HG02884 (cell line): ENCODE results near the gene RWDD3.

Source experiments
- ATAC-seq: cut with Tn5 transposase; IDR thresholded peaks from one replicate; pipeline ENCODE4 v1.9.1; 2021; ENCODE audit warnings: mild to moderate bottlenecking, moderate library complexity; ENCODE audit not compliant: unreplicated experiment

Gene RWDD3

DNA sequence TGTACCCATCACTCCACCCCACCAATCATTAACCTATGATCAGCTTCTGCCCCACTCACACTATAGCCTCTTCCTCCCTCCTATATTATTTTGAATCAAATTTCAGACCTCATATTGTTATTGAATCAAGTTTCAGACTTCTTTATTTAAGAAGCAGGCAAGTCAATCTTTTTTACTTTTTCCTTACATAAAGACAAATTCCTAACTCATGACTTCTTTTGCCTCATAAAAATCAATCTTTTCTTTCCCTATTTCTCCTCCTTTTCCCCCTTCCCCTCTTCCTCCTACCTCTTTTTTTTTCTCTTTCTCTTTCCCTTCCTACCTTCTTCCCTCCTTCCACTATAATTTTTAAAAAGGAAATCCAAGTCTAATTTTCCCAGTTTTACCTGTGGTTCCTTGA is 4.3 kb upstream of the RWDD3 start:
- ATAC-seq = no peak

DNA sequence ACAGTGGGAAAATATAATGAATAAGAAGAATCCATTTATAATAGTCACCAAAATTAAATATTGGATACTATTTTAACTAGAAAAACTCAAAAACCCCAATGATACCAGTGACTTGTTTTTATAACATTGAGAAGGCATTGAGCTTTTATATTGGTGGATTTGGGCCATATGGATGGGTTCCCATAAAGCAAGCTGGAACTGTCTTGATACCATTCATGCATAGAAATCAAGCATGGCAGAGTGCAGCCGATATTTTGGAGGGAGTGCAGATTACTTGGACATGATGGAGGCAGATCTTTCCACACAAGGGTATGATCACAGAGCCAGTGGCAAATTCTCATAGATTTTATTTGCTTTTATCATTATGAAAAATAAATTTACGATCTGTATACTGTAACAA is 3.8 kb upstream of the RWDD3 start:
- no peak for ATAC-seq

DNA sequence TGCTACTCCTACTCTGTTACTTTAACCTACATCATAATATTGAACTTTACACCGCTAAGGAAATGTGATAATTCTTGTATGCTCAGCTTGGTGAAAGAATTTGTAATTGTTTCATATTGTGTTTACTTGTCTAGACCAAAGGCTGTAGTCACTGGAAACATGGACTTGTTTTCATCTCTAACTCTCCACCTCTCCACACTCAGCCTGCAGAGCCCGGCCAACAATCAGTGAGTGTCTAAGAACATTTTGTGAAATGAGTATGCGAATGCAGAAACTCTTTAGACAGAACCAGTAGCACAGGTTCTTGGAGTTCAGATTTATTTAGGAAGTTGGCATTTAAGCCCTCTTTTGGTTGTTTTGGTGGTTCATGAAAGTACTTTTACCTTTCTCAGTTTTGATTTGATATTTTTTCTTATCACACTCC is 3.2 kb upstream of the RWDD3 start:
- ATAC-seq = no peak

- ATAC-seq = no peak
Observed at GRCh38 chr1:95232646-95233318, 1.2 kb upstream of the RWDD3 start.

GRCh38 chr1:95233319-95233736 is 682 bp upstream of the RWDD3 start:
- ATAC-seq = no peak

DNA sequence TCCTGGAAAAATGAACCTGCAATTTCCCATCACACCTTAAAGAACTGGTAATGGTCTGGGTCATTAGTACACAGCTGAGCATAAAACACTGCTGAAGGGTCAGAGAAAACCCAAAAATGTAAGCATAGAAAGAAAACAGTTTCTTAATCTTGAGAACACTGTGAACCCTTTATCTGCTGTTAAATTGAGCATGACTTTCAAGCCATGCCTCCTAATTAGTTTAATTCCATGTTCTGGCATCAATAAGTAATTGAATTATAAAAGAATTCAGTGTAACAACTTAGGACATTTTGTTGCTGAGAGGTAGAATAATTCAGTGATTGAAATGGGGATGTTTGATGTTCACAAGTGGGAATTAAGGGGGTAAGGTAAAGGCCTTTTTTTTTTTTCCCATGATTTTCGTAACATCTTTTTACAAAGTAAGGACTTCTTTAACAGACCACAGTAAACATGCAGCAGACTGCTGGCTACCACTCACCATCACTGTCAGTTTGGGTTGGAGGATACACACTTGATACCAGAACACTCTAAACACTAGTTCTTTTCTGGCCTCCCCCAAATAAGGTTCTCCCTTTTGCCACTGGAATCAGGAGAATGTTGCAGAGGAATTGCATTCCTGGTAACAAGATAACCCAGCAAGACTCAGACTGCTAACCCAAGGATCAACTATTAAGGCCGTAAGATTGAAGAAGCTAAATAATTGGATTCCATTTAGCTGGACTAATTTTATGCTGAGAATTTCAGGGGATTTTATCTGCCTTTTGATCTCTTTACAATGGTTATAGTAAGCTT is 3.0 kb downstream of the RWDD3 start:
- no peak for ATAC-seq

GRCh38 chr1:95237981-95238703 is 4.1 kb downstream of the RWDD3 start:
- ATAC-seq = no peak

DNA sequence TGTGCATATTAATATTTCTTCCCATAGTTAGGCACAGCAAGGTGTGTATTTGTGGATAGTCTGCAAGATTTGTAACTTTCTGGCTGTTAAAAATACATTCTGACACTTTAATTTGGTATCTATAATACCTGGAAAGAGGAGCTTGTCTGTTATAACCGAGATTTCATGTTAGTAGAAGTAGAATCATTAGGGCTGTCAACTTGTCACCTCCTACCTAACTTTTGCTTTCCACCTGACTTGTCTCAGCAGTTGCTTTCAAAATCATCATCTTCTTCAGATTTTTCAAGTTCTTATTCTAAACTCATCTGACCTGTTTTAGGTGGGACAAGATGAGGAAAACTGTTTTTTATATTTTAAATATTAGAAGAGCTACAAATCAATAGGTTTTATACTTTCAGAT is 11.0 kb downstream of the RWDD3 start:
- no peak for ATAC-seq

GRCh38 chr1:95246511-95246910 is 12.5 kb downstream of the RWDD3 start:
- no peak for ATAC-seq

DNA sequence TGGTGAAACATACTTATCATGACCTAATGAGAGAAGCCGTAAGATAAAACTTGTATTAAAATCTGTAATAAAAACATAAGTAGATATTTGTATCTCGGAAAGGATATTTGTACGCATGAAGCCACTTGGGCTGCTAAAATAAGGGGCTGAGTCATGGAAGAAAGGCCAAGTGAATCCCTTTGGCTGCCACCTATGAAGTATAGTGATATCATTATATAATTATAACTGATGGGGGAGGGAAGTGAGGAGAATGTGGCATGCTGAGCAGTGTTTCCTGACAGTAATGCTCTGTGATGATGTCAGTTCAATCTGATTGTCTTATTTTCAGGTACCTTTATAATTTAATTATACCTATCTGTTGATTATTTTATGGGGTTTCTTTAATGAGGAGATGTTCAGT is 13.6 kb downstream of the RWDD3 start:
- ATAC-seq = no peak

GRCh38 chr1:95249916-95250315 is 15.9 kb downstream of the RWDD3 start:
- no peak for ATAC-seq

- no peak for ATAC-seq
Observed at GRCh38 chr1:95252422-95252821, 18.4 kb downstream of the RWDD3 start.

GRCh38 chr1:95254959-95255358 is 20.9 kb downstream of the RWDD3 start:
- no peak for ATAC-seq

- ATAC-seq = no peak
Observed at GRCh38 chr1:95255826-95256225, 21.8 kb downstream of the RWDD3 start.

- no peak for ATAC-seq
Observed at GRCh38 chr1:95257758-95258157, 23.7 kb downstream of the RWDD3 start.

DNA sequence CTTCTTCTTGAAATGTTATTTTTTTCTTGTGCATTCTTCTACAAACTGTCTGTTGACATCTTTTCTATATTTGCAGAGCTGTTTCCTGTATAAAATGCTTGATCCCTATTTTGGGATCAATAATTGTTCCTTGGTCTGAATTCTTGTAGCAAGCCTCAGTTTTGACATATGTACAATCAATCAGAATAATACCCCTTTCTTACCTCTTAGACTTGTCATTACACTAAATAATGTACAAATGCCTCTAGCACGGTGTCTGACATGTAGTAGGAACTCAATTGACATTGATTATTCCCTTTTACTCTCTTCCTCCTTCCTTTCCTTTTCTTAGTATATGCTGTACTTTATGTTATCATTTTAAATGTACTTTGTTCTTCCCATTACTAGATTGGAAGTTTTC is 25.2 kb downstream of the RWDD3 start:
- ATAC-seq = no peak

DNA sequence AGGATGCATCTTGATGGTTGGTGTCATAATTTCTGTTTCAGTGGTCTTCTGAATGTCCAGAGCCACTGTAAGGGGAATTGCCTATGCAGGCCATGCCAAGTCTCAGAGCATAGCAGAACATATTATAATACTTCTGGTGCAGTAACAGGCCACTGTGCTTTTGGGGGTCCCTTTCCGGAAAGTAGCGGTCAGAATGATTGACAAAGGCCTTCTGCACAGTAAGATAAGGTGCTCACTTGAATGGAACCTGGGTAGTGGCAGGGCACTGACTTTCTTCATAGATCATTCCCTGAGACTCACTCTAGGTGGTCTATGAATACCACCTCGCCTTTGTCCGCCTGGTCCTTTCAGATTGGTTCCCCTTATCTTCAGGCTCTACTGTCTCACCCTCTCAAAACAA is 28.9 kb downstream of the RWDD3 start:
- no peak for ATAC-seq

DNA sequence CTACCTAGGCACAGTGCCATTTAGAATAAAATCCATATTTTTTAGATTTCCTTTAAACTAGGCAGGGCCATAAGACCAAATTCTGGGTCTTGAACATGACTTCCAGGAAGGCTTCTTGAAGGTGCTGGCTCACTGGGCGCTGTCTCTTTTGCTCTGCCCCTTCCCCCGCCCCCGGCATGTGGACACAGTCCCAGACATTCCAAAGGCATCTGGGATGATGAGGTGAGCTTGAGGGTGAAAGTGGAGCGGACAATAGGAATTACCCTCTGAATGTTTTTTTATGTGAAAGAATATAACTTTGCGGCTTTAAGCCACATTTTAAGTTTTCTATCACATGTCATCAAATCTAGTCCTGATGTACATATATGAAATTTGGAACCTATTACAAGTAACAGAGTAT is 29.4 kb downstream of the RWDD3 start:
- ATAC-seq = no peak

GRCh38 chr1:95265106-95265505 is 31.1 kb downstream of the RWDD3 start:
- ATAC-seq = no peak

DNA sequence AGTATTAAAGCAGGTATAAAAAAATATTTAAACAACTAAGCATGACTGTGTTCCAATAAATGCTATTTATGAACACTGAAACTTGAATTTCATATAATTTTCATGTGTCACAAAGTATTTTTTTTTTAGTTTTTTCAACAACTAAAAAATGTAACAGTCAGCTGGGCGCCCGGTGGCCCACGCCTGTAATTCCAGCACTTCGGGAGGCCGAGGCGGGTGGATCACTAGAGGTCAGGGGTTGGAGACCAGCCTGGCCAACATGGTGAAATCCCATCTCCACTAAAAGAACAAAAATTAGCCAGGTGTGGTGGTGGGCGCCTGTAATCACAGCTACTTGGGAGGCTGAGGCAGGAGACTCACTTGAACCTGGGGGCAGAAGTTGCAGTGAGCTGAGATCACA is 42.4 kb downstream of the RWDD3 start:
- ATAC-seq = no peak

DNA sequence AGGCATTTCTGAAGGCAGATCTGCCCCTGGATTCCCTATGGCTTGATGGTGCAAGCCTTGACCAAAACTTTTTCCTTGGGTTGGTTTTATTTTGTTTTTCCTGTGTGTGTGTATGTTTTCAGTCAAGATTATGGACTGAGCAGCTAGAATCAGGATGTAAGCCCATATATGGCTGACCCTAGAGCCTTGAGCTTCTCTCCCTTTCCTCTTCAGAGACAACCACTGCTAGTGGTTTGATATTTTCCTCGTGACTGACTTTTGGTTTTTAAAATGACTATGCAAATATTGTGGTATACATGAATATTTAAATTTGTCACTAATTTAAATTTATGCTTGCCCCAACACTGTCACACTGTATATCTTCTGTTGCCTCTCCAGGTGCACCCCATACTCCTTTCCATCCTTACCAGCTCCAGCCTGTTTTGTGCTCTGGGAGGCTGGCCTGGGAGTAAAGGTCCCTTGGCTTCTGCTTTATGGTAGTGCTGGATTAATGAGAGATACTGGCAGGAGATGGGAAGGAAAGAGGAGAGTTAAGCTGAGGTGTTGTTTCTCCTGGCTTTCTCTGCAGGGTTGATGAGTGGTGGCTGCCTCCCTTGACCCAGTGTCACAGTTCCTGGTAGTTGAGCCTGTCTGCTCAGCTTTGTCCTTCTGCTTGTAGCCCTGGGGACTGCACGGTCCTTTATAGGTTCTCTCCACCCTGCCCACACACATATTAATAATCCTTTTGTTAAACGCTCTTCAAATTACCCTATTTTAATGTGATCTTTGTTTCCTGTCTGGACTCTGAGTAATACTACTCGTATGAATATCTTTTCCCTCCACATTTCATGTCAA is 44.4 kb downstream of the RWDD3 start:
- peak; percentile 68 for ATAC-seq
